RWPE1 (cell line): ENCODE data around the gene PTPRU.

Experiments
- CTCF ChIA-PET: fragments of 350-600 bp; sonication (Branson Sonifier 250); formaldehyde crosslinking; extraction: SDS; loops from one replicate; lab custom pipeline; 2021; lab: Yijun Ruan, JAX
- POLR2A ChIA-PET: fragments of 400-600 bp; formaldehyde crosslinking; extraction: SDS; loops from one replicate; lab custom pipeline; 2020; ENCODE audit warnings: antibody characterized with exemption; ENCODE audit not compliant: low non-redundant PET; lab: Yijun Ruan, JAX
- DNase-seq: peaks from one replicate; pipeline ENCODE4 v3.0.0; 2012; ENCODE audit warnings: low spot score
- H3K27ac ChIP-seq: fragments of 450-650 bp; 2 replicates; pipeline ENCODE4 v1.5.1; 2017
- TF ChIP-seq, protein P1 (sequence below): fragments of 450-650 bp; conservative IDR thresholded peaks from 2 replicates; pipeline ENCODE4 v1.5.1; 2017; ENCODE audit warnings: low read depth, mild to moderate bottlenecking

PTPRU gene

DNA sequence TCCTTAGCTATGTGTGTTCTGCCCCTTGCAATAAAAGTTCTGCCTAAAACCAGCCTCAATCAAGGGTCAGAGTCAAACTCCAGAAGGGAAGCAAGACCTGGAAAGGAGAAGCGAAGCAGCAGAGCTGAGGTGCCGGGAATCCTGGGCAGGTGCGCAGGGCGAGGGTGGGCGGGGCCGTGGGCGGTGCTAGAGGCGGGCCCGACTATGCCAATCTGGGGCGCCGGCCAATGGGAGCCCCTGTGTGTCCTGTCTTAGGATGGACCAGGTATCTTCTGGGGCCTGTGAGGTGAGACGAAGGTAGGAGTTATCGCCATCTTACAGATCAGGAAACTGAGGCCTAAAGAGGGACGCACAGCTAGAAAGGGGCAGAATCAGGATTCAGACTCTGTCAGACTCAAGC is 120.3 kb downstream of the PTPRU start:
- ChIA-PET CTCF (interaction anchor here (1.2 kb wide), 1 partner anchor 15 kb away, joined by 3 read pairs; no protein-coding TSS in a partner anchor), POLR2A (no interaction called here)
- DNase-seq: peak; percentile 21
- H3K27ac ChIP-seq: no peak overlapping the region
- TF ChIP-seq, protein P1, sequence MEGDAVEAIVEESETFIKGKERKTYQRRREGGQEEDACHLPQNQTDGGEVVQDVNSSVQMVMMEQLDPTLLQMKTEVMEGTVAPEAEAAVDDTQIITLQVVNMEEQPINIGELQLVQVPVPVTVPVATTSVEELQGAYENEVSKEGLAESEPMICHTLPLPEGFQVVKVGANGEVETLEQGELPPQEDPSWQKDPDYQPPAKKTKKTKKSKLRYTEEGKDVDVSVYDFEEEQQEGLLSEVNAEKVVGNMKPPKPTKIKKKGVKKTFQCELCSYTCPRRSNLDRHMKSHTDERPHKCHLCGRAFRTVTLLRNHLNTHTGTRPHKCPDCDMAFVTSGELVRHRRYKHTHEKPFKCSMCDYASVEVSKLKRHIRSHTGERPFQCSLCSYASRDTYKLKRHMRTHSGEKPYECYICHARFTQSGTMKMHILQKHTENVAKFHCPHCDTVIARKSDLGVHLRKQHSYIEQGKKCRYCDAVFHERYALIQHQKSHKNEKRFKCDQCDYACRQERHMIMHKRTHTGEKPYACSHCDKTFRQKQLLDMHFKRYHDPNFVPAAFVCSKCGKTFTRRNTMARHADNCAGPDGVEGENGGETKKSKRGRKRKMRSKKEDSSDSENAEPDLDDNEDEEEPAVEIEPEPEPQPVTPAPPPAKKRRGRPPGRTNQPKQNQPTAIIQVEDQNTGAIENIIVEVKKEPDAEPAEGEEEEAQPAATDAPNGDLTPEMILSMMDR: no peak

DNA sequence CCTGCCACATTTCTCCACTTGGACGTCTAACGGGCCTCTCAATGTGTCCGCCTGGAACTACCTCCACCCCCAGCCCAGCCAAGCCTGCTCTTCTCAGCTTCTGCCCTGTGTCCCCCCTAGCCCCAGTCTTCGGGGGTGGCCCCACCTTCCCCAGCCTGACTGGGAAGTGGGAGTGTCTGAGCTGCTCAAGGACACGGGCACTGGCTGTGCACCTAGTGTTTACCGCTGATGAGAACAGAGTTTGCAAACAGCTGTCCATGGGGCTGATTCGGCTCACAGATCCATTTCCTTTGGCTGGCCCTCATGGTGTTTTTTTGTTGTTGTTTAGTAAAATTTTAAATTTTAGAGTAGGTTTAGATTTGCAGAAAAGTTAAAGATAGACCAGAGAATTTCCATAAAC is 121.1 kb downstream of the PTPRU start:
- TF ChIP-seq, protein P1: no peak
- POLR2A ChIA-PET: no interaction called here
- no peak overlapping the region for H3K27ac ChIP-seq
- no peak for DNase-seq
- CTCF ChIA-PET: no interaction called here

DNA sequence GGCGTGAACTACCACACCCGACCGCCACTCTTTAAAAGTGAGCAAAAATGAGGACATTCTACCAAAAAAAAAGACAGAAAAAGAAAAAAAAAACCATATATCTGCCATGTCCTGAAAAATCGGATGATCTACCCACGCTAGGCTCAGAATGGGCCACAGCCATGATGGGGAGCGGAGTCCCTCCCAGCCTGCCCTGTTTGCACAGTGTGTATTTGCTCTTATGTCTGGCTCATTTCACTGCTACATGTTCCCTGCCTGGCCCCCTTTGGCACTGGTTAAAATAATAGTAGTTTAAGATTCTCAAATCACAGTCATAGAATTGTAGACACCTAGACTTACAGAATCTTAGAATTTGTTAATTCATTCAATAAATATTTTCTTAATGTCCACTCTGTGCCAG is 121.9 kb downstream of the PTPRU start:
- ChIA-PET POLR2A (no interaction called here), CTCF (no interaction called here)
- TF ChIP-seq, protein P1: no peak

DNA sequence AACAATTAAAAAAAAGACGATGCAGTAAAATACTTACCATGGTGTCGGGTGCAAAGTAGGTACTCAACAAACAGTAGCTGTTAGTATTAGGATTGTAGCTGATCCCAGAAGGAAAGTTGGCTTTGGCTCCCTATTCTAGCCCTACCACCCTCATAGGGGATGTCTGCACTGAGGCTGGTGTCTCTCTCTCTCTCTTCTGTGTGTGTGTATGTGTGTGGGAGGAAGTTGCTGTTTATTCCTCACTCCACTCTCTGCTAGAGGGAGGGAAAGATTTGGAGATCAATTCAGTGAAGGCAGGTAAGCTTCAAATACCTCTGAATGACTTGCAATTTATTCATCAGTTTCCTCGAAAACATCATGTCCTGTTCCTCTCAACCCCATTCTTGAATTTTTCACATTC is 124.4 kb downstream of the PTPRU start:
- H3K27ac ChIP-seq: no peak overlapping the region
- TF ChIP-seq, protein P1: no peak
- CTCF ChIA-PET: no interaction called here
- DNase-seq: no peak
- POLR2A ChIA-PET: no interaction called here

More for the DNA sequence above, 121.9 kb downstream of the PTPRU start:
- H3K27ac ChIP-seq: no peak overlapping the region
- DNase-seq: no peak

DNA sequence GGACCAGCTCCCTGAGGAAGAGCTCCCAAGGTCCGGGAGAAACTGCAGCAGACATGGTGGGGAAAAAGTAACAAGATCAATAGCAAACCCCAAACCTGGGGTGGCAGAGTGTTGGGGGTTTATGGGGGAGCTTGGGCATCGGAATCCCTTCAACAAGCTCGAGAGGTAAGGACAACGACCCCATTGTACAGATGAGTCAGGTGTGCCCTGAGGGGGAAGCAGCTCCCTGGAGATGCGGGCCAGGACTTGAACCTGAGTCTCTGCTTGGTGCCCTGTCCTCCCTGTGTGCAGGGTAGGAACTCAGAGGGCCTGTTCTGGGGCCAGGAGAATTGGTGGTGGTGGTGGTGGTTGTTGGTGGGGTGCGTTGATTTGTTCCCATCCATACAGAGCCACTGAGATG is 125.4 kb downstream of the PTPRU start:
- TF ChIP-seq, protein P1: no peak
- no peak for DNase-seq
- CTCF ChIA-PET: no interaction called here
- POLR2A ChIA-PET: no interaction called here
- no peak overlapping the region for H3K27ac ChIP-seq

DNA sequence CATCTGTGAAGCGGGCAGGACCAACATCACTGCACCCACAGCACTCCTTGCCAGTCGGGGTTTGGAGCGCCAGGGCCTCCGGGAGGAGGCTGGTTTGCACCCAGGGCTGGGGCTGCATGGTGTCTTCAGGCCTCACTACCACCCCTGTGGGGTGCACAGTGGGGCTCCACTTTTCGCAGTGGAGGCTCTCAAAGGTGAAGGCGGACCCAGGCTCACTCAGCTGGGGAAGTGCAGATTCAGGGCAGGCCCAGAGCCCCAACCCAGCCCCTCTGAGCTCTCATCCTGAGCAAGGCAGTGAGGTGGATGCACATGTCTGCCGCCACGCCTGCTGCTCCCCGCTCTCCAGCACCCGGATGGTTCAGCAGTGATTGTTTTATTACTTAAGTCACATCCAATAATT is 125.8 kb downstream of the PTPRU start:
- TF ChIP-seq, protein P1: no peak
- CTCF ChIA-PET: no interaction called here
- H3K27ac ChIP-seq: no peak overlapping the region
- no peak for DNase-seq
- POLR2A ChIA-PET: no interaction called here

DNA sequence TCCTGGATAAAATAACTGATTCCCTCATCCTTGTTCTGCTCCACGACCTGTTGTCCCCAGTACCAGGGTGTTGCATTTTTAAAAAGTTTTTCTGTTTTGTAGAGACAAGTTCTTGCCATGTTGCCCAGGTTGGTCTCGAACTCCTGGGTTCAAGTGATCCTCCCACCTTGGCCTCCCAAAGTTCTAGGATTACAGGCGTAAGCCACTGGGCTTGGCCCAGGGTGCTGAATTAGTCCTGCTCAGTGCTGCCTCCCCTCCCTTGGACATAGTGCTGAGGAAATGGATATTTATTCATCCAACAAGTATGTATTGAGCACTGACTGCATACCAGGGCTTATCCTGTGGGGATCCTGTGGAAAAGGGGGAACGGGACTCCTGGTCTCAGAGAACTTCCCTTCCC is 126.4 kb downstream of the PTPRU start:
- H3K27ac ChIP-seq: no peak overlapping the region
- DNase-seq: no peak
- ChIA-PET POLR2A (no interaction called here), CTCF (no interaction called here)
- TF ChIP-seq, protein P1: no peak
